Measurements from ENCODE around the gene RIPOR2.

Gene RIPOR2

DNA sequence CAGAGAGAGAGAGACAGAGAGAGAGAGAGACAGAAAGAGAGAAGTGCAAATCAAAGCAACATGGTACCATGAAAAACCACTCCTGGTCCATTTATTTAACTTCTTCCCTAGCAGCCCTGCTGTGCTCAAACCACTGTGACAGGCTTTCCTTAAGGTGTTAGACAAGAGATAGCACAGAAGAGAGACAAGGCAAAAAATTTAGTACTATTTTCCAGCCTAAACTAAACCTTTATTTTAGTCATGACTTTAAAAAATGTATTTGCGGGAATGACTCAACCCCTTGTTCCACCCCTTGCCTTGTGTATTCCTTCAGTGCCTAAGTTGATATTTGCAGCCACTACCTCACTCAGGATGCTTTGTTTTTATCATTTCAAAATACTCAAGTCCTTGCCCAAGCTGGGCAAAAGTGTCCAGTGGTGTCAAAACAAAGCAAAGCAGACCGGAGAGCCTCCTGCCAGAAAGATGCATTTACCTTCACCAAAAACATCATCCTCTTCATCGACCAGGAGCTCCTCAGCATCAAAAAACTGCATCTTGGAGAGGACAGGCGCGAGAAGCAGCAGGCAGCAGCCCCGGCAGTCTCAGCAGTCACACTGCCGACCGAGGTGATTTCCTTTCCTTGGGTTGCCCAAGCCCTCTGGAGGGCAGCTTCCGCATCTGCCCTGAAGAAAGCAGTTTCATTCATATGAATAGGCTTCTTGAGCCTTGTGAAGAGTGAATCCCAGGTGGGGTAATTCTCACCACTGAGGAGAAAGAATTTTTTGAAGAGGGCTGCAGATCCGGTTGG, at the start of gene RIPOR2:
Gene RIPOR2, minus strand, starts transcription at position 595 of the 787 bp plus-strand sequence. Its CDS starts 62 bp downstream, at position 533.
- in situ Hi-C loops (cut with MboI; ENCODE audit: low sequenced_read_pairs), result no loop called here

DNA sequence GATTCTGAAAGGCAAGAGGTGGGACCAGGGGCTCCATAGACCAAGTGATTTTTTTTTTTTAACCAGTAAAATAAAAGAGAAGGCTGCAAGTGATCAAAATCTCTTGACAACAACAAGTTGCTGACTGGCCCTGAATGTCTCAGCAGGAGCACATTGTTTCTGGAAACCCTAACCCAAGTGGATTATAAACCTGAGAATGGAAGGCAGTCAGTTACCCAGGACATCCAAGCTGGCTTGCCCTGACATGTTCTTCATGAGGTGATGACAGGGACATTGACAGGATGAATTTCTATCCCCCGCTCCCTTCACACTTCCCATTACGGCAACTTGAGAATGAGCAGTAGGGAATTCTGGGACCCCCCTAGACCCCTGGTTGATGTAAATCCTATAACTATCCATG, 49.6 kb upstream of the RIPOR2 start:
- in situ Hi-C loops (cut with MboI; ENCODE audit: low sequenced_read_pairs), result no loop called here

- in situ Hi-C loops (cut with MboI; ENCODE audit: low sequenced_read_pairs), result no loop called here
Observed at GRCh38 chr6:24982231-24982630, 46.5 kb upstream of the RIPOR2 start.

GRCh38 chr6:24981386-24981760, 45.6 kb upstream of the RIPOR2 start:
- in situ Hi-C loops (cut with MboI; ENCODE audit: low sequenced_read_pairs), result no loop called here

DNA sequence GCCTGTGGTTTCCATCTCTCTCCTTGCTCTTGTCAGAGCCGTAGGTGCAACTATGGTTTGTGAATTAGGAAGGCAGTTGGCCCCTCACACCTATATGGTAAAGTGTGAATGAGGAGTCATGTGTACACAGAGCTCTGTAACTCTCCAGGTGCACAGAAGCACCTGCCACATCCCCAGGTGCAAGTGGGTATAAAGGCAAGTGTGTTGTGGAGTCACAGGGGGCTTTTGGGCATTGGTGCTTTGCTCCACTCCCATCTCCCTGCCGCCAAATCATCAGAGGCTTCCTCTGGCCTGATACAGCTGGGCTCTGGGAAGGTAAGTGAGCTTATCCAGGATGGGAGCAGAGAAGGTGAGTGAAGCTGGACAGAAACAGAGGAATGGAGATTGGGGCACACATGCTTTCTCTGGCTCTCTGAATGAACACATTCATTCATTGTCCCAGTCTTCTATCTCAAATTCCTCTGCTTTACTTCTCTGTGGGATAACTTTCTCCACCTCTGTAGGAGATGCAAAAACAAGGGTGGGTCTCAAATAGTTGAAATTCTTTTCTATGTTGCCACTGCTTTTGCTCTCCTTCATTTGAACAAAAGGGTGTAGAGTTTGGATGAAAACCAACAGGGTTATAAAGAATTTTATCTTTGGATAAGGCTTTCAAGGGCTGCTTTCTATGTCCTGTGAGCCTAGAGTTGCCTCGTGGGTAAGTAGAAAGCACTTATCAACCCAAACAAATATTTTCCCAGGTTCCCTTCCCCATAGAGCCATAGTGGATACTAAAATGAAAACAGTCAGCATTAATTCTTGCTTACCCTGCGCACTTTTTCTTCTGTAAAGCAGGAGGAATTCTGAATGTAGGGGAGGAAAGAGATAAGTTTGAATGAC, 45.0 kb upstream of the RIPOR2 start:
- in situ Hi-C loops (cut with MboI; ENCODE audit: low sequenced_read_pairs), result no loop called here

DNA sequence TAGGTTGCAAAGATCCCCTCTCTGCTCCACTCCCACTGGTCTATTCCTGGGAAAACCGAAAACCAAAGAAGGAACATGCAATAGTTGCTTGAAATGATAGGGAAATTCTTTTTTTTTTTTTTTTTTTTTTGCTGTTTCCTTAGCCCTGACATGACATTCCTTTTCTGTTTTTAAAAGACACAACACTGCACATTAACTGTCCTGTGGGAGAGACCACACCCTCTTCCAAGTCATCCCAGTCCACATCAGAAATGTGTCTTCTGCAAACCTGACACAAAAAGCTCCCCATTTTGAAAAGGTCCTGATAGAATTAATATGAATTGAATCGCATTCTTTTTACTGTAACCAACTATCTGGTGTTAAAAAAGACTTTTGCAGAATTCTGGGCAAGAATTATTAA, 43.4 kb upstream of the RIPOR2 start:
- in situ Hi-C loops (cut with MboI; ENCODE audit: low sequenced_read_pairs), result no loop called here

DNA sequence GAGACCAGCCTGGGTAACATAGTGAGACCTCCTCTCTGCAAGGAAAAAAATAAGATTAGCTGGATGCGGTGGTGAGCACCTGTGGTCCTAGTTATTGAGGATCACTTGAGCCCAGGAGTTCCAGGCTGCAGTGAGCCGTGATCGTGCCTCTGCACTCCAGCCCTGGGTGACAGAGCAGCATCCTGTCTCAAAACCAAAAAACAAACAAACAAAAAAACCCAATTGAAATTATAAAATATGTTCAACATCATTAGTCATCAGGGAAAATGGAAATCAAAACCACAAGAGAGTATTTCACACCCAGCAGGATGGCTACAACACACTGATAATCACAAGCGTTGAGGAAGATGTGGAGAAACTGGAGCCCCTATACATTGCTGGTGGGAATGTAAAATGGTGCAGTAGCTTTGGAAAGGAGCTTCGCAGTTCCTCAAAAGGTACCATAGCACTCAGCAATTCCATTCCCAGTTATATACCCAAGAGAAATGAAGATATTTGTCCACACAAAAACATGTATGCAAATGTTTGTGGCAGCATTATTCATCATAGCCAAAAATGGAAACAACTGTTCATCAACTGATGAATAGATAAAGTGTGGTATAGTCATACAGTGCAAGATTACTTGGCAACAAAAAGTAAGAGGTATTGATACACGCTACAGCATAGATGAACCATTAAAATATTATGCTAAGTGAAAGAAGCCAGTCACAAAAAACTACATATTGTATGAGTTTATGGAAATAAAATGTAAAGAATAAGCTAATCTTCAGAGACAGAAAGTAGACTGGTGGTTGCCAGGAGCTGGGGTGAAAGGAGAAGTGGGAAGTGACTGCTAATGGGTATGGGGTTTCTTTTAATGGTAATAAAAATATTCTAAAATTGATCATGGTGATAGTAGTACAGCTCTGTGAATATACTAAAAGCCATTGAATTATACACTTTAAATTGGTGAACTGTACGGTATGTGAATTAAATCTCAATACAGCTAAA, 38.7 kb upstream of the RIPOR2 start:
- in situ Hi-C loops (cut with MboI; ENCODE audit: low sequenced_read_pairs), result no loop called here

DNA sequence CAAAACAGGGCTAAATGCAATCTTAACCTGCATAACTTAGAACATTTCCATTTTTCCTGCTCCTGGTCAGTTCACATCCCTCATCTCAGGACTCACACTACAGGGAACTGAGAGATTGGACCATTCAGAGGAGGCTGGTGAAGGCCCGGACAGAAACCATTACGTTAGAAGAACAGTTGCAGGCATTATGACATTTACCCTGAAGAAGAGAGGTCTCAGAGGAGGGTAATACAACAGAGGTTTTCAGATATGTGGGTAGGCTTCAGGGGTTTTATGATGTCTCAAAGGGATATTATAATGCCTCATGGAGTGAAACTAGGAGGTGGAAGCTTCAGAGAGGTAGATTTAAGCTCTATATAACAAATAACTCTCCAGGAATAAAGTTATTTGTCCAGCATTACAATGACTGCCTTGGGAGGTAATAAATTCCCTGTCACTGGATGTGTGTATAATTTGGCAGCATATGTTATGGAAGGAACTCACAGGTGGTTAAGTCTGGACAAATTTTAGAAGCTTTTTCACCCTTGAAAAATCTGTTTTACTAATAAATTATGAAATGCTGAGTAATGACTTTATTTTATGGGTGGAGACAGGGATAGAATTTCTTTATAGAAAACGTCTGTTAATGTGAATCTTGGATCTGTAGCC, 36.7 kb upstream of the RIPOR2 start:
- in situ Hi-C loops (cut with MboI; ENCODE audit: low sequenced_read_pairs), result no loop called here

DNA sequence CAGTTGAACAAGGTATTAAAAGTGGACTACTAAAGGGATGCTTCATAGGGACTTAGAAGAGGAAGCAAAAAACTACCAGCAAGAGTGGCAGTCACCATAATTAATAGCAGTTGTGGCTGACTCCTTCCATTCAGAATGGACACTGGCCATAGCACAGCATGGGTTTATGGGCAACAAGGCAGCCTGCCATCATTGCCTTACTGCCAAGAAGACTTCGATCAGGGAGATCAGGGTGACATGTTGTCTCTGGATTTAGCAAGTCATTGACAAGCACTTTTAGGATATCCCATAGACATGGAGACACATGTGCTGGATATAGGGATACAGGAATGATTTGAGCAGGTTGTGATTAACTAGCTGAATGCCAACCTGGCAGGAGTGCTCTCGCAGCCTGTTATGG, 35.3 kb upstream of the RIPOR2 start:
- in situ Hi-C loops (cut with MboI; ENCODE audit: low sequenced_read_pairs), result no loop called here

DNA sequence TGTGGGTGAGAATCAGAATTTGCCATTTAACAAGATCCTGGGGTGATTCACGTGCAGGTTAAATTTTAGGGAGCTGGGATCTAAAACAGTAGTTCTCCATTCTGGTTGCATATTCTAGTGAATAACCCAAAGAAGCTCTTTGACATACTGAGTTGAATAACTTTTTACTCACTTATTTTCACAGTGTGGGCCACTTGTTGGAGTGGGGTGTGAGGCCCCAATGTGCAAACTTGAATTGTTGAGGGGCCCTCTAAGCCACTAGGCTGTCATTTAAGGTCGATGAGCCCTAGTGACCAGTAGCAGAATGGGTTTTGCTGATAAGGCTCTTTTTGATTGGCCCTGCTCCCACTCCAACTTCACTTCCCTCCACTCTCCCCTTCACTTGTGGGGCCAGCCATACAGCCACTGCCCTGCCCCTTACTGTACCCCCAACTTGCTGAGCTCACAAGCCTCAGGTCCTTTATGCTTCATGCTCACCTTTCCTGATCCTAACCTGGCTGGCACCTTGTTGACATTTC, 33.6 kb upstream of the RIPOR2 start:
- in situ Hi-C loops (cut with MboI; ENCODE audit: low sequenced_read_pairs), result no loop called here

GRCh38 chr6:24968783-24969182, 33.0 kb upstream of the RIPOR2 start:
- in situ Hi-C loops (cut with MboI; ENCODE audit: low sequenced_read_pairs), result no loop called here

GRCh38 chr6:24967211-24967610, 31.5 kb upstream of the RIPOR2 start:
- in situ Hi-C loops (cut with MboI; ENCODE audit: low sequenced_read_pairs), result no loop called here

- in situ Hi-C loops (cut with MboI; ENCODE audit: low sequenced_read_pairs), result no loop called here
Observed at GRCh38 chr6:24966381-24966780, 30.6 kb upstream of the RIPOR2 start.

GRCh38 chr6:24963887-24964570, 28.3 kb upstream of the RIPOR2 start:
- in situ Hi-C loops (cut with MboI; ENCODE audit: low sequenced_read_pairs), result no loop called here

DNA sequence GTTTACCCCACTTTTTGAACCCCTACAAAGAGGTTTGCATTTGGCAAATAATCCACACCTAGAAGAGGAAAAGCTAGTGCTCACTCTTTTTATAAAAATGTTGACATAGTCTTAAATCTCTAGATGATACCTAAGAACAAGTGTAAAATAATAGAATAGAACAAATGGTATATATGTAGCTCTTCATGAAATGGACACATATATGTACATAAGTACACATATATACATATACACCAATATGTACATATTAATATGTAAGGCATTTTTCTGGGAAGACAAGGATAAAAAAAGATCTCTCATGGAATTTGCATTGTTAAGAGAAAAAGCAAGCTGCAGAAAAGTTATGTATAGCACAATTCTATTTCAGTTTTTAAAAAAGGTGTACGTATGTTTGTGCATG, 27.6 kb upstream of the RIPOR2 start:
- in situ Hi-C loops (cut with MboI; ENCODE audit: low sequenced_read_pairs), result no loop called here

- in situ Hi-C loops (cut with MboI; ENCODE audit: low sequenced_read_pairs), result no loop called here
Observed at GRCh38 chr6:24961852-24962251, 26.1 kb upstream of the RIPOR2 start.

GRCh38 chr6:24960991-24961475, 25.3 kb upstream of the RIPOR2 start:
- in situ Hi-C loops (cut with MboI; ENCODE audit: low sequenced_read_pairs), result no loop called here

- in situ Hi-C loops (cut with MboI; ENCODE audit: low sequenced_read_pairs), result no loop called here
Observed at GRCh38 chr6:24959319-24959718, 23.6 kb upstream of the RIPOR2 start.

GRCh38 chr6:24957199-24957598, 21.4 kb upstream of the RIPOR2 start:
- in situ Hi-C loops (cut with MboI; ENCODE audit: low sequenced_read_pairs), result no loop called here
